ENCODE measurements around the gene ARHGAP15. TPM values are rescaled to one million over a fixed set of nuclear protein-coding genes. Genes with fewer than 3 reads are reported as not detected.

Gene ARHGAP15
- total RNA-seq, 2 experiments from 2014 or later = 72.1 to 98.4 TPM

GRCh38 chr2:143466391-143466790 is 337.2 kb downstream of the ARHGAP15 start:
- no TSS peak for BruUV-seq (replicated peaks)
- no peak for TF ChIP-seq EZH2phosphoT487 (IDR thresholded peaks at IDR 0.05; ENCODE audit: borderline replicate concordance, low read depth, low read length)
- no peak for TF ChIP-seq CTCF (conservative IDR thresholded peaks at IDR 0.05; ENCODE audit: low read length)
- no peak for DNase-seq (ENCODE audit: low spot score)
- Histone ChIP-seq H3K4me3 (ENCODE audit: low read depth, low read length, poor library complexity, severe bottlenecking) (no peak overlapping the region), H3K36me3 (ENCODE audit: insufficient read depth, low read length) (no peaks in the 10 kb centered on the region), H2AFZ (ENCODE audit: low read length) (no peak overlapping the region), H4K20me1 (ENCODE audit: insufficient read depth, low read length) (no peaks in the 10 kb centered on the region; the same call in 1 of the 2 replicates), H3K4me2 (ENCODE audit: low read length) (no peak overlapping the region), H3K9me2 (ENCODE audit: insufficient read depth, low read length) (no peaks in the 10 kb centered on the region), H3K27ac (ENCODE audit: low read depth, low read length, poor library complexity, severe bottlenecking) (no peak overlapping the region), H3K9me3 (ENCODE audit: low read length) (no peaks in the 10 kb centered on the region), H3K4me1 (ENCODE audit: insufficient read depth, low read length, poor library complexity, severe bottlenecking) (no peaks in the 10 kb centered on the region), H3K79me2 (ENCODE audit: insufficient read depth, low read depth, low read length) (no peaks in the 10 kb centered on the region)
- ChIA-PET POLR2A (interaction anchor here (0.7 kb wide), 1 partner anchor 1359 kb away, joined by 3 read pairs; no protein-coding TSS in a partner anchor), CTCF (ENCODE audit: unreplicated experiment) (no interaction called here)
- intact Hi-C loops (cut with micrococcal nuclease; ENCODE audit: unreplicated experiment) = no loop called here

GRCh38 chr2:143467011-143467410 is 337.8 kb downstream of the ARHGAP15 start:
- H3K4me1 ChIP-seq (ENCODE audit: insufficient read depth, low read length, poor library complexity, severe bottlenecking) = no peaks in the 10 kb centered on the region
- H3K36me3 ChIP-seq (ENCODE audit: insufficient read depth, low read length) = no peaks in the 10 kb centered on the region
- no peak for TF ChIP-seq CTCF (conservative IDR thresholded peaks at IDR 0.05; ENCODE audit: low read length)
- no peak for TF ChIP-seq EZH2phosphoT487 (IDR thresholded peaks at IDR 0.05; ENCODE audit: borderline replicate concordance, low read depth, low read length)
- CTCF ChIA-PET (ENCODE audit: unreplicated experiment) = no interaction called here
- no peaks in the 10 kb centered on the region for H3K9me2 ChIP-seq (ENCODE audit: insufficient read depth, low read length)
- no peaks in the 10 kb centered on the region for H3K79me2 ChIP-seq (ENCODE audit: insufficient read depth, low read depth, low read length)
- no TSS peak for BruUV-seq (replicated peaks)
- intact Hi-C loops (cut with micrococcal nuclease; ENCODE audit: unreplicated experiment) = no loop called here
- H3K9me3 ChIP-seq (ENCODE audit: low read length) = no peaks in the 10 kb centered on the region
- H3K4me2 ChIP-seq (ENCODE audit: low read length) = no peak overlapping the region
- no peaks in the 10 kb centered on the region; the same call in 1 of the 2 replicates for H4K20me1 ChIP-seq (ENCODE audit: insufficient read depth, low read length)
- POLR2A ChIA-PET = interaction anchor here (0.7 kb wide), 1 partner anchor 1359 kb away, joined by 3 read pairs; no protein-coding TSS in a partner anchor
- H3K4me3 ChIP-seq (ENCODE audit: low read depth, low read length, poor library complexity, severe bottlenecking) = no peak overlapping the region
- DNase-seq (ENCODE audit: low spot score) = no peak
- no peak overlapping the region for H3K27ac ChIP-seq (ENCODE audit: low read depth, low read length, poor library complexity, severe bottlenecking)
- H2AFZ ChIP-seq (ENCODE audit: low read length) = no peak overlapping the region

GRCh38 chr2:143468341-143468888 is 339.2 kb downstream of the ARHGAP15 start:
- TF ChIP-seq CTCF (conservative IDR thresholded peaks at IDR 0.05; ENCODE audit: low read length) (no peak), EZH2phosphoT487 (IDR thresholded peaks at IDR 0.05; ENCODE audit: borderline replicate concordance, low read depth, low read length) (no peak)
- Histone ChIP-seq H3K9me2 (ENCODE audit: insufficient read depth, low read length) (no peaks in the 10 kb centered on the region), H4K20me1 (ENCODE audit: insufficient read depth, low read length) (no peaks in the 10 kb centered on the region; the same call in 1 of the 2 replicates), H3K4me2 (ENCODE audit: low read length) (no peak overlapping the region), H2AFZ (ENCODE audit: low read length) (no peak overlapping the region), H3K4me1 (ENCODE audit: insufficient read depth, low read length, poor library complexity, severe bottlenecking) (no peaks in the 10 kb centered on the region), H3K4me3 (ENCODE audit: low read depth, low read length, poor library complexity, severe bottlenecking) (no peak overlapping the region), H3K36me3 (ENCODE audit: insufficient read depth, low read length) (no peaks in the 10 kb centered on the region), H3K9me3 (ENCODE audit: low read length) (no peaks in the 10 kb centered on the region), H3K27ac (ENCODE audit: low read depth, low read length, poor library complexity, severe bottlenecking) (no peak overlapping the region), H3K79me2 (ENCODE audit: insufficient read depth, low read depth, low read length) (no peaks in the 10 kb centered on the region)
- CTCF ChIA-PET (ENCODE audit: unreplicated experiment) = no interaction called here
- intact Hi-C loops (cut with micrococcal nuclease; ENCODE audit: unreplicated experiment) = no loop called here
- BruUV-seq (replicated peaks) = no TSS peak
- no peak for DNase-seq (ENCODE audit: low spot score)
- POLR2A ChIA-PET = no interaction called here

All from OCI-LY7 (cell line).